GM12892 (cell line): ENCODE data around the gene BTG4.
A peak's percentile ranks its signal among the peaks of the same experiment; 100 is the strongest.

Experiments
- DNase-seq: peaks from one replicate; pipeline ENCODE4 v3.0.0; 2011; ENCODE audit not compliant: insufficient read length
- FAIRE-seq: peaks from 2 replicates; lab custom pipeline; 2011; peaks lifted over from hg19 to GRCh38; lab: Jason Lieb, UNC
- POLR2A ChIP-seq: IDR thresholded peaks from 2 replicates; pipeline ENCODE4 v1.6.1; 2011; ENCODE audit warnings: low read depth, low read length, control low read depth
- POLR2AphosphoS5 ChIP-seq: IDR thresholded peaks from 2 replicates; pipeline ENCODE4 v1.6.1; 2011; ENCODE audit warnings: low read depth, low read length, control low read depth
- TAF1 ChIP-seq: IDR thresholded peaks from 2 replicates; pipeline ENCODE4 v1.6.1; 2011; ENCODE audit warnings: low read depth, mild to moderate bottlenecking, control low read depth, low read length, borderline replicate concordance

Gene BTG4

DNA sequence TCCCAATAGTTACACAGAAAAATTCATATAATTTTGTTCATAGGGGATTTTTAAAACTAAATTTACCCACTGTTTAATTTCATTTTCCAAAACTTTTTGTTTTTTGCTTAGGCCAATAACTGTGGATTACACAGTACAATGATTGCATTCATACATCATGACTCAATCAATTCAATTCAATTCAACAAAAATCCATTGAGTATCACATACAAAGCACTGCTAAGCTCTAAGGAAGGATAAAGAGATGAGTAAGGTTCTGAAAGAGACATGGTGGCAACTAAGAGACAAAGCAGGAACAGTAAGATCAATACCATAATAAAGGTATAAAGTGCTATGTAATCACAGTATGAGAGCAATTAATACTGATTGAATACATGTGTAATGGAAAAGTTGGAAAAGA lies 18.9 kb upstream of the BTG4 start:
- TF ChIP-seq POLR2A (no peak), POLR2AphosphoS5 (no peak), TAF1 (no peak)
- DNase-seq = no peak
- FAIRE-seq = no peak

DNA sequence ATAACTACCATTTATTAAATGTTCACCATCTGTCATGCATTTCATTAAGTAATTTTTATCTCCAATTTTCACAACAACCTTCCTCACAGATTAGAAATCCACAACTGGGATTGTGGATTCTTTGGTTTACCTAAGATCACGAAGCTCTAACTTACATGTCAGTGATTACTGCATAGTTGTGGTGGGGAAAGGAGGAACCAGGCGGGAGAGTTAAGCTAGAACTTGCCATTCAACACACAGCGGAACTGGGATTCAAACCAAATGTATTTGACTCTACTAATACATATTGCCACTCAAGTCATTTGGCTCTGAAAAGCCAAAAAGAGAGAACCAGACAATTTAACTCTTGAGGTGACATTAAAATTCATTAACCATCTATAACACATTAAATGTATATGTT lies 17.9 kb upstream of the BTG4 start:
- FAIRE-seq (no peak), DNase-seq (no peak)
- TF ChIP-seq POLR2AphosphoS5 (no peak), POLR2A (no peak), TAF1 (no peak)

DNA sequence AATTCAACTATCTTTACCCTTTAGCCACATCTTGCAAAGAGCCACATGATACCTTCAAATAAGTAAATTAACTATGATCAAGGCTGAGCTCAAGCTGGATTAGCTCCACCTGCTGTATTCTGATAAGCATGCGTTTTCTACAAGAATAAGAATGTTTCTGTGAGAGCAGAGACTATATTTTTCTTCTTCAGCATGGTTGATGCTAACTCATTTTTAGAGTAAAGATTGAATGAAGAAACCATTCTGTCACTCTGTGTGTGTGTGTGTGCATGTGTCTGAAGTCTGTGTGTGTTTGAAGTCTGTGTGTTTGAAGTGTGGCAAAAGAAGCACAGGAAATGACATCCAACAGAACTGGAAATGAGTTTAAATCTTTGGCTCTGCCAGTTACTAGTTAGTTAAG lies 16.4 kb upstream of the BTG4 start:
- DNase-seq (no peak), FAIRE-seq (peak; percentile 73)
- TF ChIP-seq POLR2AphosphoS5 = no peak
- no peak for TF ChIP-seq POLR2A
- TF ChIP-seq TAF1 = no peak

DNA sequence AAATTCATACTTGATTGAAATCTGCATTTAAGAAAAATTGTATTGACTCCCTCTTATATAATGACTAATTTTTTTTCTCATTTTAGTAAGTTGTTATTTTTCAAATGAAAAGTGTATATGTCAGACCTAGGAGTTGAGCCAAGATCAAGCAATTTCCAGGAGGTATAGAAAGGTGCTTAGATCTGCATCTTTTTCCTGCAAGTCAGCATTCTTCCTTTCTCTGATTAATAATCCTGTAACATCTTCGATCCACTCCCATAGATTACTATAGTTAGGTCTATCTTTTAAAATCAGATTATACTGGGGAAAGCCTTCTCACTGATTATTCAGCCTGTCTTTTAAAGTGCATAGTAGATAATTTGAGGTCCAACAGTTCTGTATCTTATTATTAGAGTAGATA lies 15.1 kb upstream of the BTG4 start:
- FAIRE-seq (no peak), DNase-seq (no peak)
- no peak for TF ChIP-seq POLR2A
- no peak for TF ChIP-seq TAF1
- TF ChIP-seq POLR2AphosphoS5 = no peak

DNA sequence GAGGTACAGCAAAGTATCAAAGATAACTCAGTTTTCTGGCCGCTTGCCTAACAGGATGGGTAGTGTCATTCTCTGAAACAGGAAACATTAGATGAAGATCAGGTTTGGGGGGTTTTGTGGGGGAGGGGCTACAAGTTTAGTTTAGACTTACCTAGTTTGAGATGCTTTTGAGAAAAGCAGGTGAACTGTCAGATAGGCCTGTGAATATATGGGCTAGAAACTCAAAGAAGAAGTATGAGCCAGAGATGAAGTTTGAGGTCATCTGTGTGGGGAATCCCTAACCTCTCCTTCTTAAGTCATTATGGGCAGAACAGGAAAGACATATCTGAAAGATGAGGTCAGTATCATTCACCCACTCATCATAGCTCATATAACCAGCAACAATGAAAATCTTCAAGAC lies 14.3 kb upstream of the BTG4 start:
- no peak for TF ChIP-seq POLR2A
- no peak for TF ChIP-seq POLR2AphosphoS5
- no peak for TF ChIP-seq TAF1
- no peak for FAIRE-seq
- no peak for DNase-seq

DNA sequence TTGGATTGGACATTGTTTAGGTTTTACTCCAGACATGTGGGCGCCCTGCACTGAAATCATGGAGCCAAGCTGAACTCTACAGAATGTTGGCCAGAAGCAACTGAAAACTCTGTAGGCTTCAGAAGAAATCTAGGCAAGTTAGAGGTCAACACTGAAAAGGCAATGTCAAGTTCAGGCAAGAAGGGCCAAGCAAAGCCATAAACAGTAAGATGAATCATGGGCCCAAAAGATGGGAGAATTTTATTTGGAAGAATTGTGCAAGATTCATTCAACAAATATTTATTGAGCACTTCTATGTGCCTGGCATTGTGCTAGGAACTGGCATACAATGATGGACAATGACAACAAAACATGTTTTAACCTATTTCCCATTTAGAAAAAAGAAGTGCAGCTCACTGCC lies 13.3 kb upstream of the BTG4 start:
- TF ChIP-seq POLR2AphosphoS5 = no peak
- no peak for TF ChIP-seq TAF1
- no peak for TF ChIP-seq POLR2A
- DNase-seq (no peak), FAIRE-seq (no peak)

DNA sequence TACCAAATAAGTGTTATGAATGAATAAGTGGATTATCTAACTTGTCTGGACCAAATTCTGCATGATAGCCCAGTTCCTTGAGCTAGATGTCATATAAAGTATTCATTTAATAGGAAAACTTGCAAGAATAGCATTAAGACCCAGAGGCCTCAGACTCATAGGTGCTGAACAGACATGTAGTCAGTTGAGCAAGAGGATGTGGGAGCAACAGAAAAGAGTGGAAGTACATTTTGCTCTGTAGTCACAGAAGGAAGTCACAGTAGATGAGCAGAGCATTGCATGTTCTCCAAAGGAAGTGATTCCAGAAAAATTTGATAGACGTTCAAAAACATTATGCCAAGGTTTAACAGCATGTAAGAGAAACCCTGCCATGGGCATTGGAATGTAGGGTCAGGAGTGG lies 11.9 kb upstream of the BTG4 start:
- DNase-seq (no peak), FAIRE-seq (no peak)
- TF ChIP-seq POLR2A = no peak
- TF ChIP-seq POLR2AphosphoS5 = no peak
- no peak for TF ChIP-seq TAF1

DNA sequence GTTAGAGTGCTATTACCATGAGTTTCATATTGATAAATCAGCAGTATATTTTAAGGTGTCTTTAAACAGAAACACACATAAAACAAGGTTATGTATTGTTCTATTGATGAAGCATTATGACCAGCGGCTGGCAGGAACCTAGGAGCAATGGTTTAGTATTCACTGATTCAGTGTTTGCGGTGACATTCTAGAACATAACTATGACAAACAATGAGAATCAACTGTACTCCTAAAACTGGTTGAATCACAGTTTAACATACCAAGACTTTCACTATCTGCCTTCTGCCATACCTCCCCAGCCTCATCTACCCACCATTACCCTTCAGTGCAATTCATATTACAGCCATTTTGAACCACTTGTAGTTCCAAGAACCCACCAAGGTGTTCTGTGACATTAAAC lies 11.2 kb upstream of the BTG4 start:
- FAIRE-seq = no peak
- TF ChIP-seq TAF1 (no peak), POLR2AphosphoS5 (no peak), POLR2A (no peak)
- DNase-seq = no peak

DNA sequence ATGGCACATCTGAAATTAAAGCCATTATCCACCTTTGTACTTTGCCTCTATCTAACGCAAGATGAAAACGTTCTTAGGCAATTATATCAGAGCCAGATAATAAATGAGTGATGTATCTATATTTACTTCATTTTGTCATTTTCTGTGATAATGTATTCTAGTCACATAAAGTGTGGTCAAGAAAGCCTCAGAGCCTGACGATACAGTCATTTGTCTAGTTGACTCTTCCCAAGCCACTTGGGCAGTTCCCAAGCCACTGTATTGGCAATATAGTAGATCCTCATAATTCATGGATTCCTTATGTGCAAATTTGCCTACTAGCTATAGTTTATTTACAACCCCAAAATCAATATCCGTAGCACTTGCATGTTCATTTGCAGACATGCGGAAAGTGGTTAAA lies 10.2 kb upstream of the BTG4 start:
- DNase-seq (no peak), FAIRE-seq (no peak)
- no peak for TF ChIP-seq TAF1
- no peak for TF ChIP-seq POLR2A
- no peak for TF ChIP-seq POLR2AphosphoS5

DNA sequence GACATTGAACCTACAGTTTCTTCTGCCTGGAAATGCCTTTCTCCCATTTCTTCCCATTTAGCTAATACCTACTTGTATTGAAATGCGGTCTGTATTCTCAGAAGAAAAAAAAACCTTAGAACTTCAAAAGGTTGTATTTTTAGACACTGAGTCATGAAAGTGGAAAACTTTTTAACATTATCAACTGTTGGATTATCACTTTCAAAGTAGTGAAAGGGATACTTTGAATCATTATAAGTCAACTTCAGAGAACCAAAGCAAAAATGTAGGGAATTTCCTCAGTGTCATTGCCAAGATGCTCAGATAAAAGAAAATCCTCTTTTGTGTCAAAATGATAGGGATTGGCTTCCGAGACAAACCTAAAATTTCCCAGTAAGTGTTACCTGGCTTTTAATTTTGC lies 8.9 kb upstream of the BTG4 start:
- no peak for DNase-seq
- no peak for TF ChIP-seq POLR2A
- TF ChIP-seq POLR2AphosphoS5 = no peak
- FAIRE-seq = peak; percentile 51

DNA sequence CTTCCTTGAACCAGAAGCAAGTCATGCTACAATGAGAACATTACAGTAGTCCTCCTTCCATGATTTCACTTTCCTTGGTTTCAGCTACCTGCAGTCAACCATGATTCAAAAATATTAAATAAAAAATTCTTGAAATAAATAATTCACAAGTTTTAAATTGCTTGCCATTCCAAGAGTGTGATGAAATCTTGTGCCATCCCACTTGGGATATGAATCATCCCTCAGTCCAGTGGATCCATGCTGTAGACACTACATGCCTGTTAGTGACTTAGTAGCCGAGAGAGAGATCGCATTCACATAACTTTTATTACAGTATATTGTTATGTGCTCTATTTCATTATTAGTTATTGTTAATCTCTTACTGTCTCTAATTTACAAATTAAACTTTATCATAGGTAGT lies 8.4 kb upstream of the BTG4 start:
- FAIRE-seq = peak; percentile 75
- TF ChIP-seq TAF1 = no peak
- no peak for TF ChIP-seq POLR2AphosphoS5
- TF ChIP-seq POLR2A = no peak
- no peak for DNase-seq

DNA sequence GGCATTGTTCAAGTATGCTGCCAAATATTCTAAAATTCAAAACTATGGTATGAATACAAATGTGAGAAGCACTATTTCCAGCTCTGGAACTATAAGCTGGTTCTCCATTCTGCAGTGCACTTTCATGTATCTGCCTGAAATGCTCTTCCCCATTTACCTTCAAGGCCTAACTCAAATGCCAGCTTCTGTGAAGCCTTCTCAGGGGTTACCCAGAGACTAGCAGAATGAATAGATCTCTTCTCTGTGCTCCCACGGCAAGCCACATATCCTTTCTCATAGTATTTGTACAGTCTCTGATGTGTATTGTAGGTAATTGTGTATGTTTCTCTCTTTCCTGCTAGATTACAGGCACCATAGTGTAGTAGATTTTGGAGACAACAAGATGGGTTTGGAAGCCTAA lies 6.5 kb upstream of the BTG4 start:
- FAIRE-seq = no peak
- no peak for TF ChIP-seq POLR2AphosphoS5
- no peak for TF ChIP-seq POLR2A
- TF ChIP-seq TAF1 = no peak
- DNase-seq = no peak

DNA sequence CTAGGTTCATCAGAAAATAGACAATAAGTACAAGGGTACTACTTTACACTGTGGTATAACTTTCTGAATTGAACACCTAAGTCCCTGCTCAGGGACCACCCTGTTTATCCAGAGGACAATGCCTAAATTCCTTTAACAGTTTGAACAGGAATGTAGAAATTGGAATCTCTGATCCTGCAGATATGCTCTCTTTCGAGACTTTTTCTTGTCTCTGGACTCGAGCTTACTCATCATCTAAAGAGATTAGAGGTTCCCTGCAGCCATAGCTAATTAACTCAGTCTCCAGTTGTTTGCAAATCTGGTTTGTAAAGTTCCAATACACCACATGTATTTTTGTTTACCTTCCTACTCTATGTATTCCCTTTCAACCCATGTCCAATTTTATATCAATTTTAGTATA lies 3.4 kb upstream of the BTG4 start:
- FAIRE-seq = no peak
- DNase-seq = no peak

More for the DNA sequence above, 3.4 kb upstream of the BTG4 start:
- no peak for TF ChIP-seq POLR2AphosphoS5
- TF ChIP-seq TAF1 = no peak
- no peak for TF ChIP-seq POLR2A
